Measurements from ENCODE around the gene GPR176.

Gene GPR176

DNA sequence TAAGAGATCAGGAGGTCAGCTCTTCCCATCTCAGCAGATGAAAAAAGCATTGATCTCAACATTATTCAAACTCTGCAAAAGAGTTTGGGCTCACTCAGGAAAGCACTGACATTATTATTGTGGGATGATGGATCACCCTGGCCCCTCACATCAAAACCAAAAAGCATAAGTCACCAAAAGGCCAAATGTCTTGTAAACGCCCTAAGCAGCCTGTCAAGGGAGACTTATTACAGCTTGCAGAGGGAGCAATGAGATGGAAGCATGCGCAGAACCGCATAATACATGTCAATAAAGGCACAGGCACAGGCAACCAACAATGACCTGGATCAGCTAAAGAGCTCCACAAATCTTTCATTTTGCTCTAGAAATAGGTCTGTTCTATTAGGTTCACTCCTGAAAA, 142.0 kb downstream of the GPR176 start:
- no peak for DNase-seq

DNA sequence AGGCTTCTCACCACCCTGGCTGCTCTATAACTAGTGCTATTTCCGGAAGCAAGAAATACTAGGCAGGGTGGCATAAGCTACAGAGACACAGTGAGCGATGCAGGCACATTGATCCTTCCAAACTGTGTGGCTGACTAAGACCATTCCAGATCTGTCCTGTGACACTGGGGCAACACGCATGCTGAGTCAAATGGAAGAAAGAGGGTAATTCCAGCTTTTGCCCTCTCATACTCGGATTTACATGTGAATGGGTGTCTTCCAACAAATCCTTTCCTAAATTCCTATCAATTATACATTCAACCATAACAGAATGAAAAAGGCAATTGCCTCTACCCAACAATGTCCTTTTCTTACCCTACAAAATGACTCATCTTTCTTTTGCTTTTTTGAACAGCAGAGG, 142.6 kb downstream of the GPR176 start:
- no peak for DNase-seq

DNA sequence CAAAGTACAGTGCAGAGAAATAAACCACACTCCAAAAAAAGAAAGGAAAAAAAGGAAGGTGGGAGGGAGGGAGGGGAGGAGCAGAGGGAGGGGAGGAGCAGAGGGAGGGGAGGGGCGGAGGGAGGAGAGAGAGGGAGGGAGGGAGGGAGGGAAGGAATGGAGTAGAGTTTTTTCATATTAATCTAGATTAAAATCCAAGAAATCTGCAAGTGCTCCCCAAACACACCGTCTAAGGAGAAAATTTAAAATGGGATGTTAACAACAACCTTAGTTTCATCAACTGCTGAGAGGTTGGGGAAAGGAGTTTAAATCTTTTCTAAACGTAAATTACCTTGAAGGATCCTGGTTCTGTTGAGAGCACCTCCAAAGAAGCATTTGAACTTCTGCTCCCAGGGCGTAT, 144.0 kb downstream of the GPR176 start:
- DNase-seq = no peak

DNA sequence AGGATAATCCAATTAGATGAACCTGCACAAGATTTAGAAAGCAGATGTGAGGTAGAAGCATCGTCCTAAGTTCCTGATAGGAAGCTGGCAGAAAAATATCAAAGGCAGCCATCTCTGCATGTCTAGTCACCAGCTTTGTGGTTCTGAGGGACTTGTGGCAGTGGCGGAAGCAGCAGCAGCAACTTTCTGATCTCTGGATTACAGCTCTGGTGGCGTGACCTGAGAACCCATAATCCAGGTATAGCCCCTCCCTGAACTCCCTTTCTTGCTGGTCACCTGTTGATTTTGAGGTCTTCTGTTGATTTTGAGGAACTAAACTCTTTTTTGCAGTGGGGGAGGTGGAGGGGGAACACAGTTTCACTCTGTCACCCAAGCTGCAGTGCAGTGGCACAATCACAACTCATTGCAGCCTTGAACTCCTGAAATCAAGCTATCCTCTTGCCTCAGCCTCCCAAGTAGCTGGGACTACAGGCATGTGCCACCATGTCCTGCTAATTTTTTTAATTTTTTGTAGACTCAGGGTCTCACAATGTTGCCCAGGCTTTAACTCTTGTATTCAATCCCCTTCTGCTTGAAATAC, 145.3 kb downstream of the GPR176 start:
- DNase-seq = peak; percentile 17

DNA sequence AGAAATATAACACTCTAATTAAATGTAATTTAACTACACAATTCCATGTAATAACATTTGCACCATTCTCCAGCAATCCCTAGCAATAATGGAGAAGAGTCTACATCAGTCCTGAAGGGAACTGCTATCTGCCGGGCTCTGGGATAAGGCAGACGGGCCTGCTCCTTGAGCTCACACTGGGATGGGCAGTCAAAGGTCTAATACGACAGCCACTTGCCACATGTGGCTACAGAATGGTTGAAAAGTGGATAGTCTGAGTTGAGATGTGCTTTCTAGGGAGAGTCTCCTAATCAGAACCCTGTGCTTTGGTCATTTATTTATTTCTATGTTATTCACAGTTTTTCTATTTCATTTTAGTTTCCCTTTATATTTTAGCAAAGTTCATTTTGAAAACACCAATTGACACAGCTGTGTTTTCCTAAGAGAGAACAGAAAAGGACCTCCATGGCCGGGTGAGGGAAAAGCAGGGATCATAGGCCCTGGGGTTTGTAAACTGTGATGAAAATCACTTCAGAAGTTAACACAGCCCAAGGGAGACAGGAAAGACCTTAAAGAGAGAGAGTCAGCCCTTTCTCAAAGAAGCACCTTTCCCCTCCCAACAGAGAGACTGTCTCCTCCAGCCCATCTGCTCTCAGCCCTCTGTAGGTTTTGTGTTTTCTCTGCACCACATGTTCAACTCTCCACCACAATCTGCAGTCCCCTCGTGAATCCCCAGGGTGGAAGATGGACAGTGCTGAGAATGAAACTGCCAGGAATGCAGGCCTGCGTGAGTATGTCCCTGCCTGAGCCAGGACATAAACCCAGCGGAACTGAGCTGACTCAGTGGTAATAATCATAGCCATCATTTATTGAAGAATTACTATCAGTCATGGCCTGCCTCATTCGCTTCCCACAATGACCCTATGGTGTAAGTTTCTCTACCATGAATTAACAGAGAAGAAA, 149.0 kb downstream of the GPR176 start:
- DNase-seq = no peak

DNA sequence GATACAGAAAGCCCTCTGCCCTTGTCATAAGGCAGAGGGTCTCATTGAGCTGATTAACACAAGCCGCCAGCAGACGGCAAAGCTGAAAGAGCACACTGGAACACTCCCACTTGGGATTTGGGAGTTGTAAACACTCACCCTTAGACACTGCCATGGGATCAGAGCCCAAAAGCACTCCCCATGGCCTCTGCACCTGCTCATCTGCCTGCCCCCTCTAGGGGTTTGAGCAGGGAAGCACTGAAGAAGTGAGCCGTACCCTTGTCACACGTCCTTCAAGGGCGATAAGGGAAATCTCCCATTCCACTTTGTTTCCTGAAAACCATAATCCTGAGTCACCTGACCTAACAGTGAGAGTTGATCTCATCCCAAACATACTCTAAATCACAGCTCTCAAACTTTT, 152.1 kb downstream of the GPR176 start:
- DNase-seq = no peak

DNA sequence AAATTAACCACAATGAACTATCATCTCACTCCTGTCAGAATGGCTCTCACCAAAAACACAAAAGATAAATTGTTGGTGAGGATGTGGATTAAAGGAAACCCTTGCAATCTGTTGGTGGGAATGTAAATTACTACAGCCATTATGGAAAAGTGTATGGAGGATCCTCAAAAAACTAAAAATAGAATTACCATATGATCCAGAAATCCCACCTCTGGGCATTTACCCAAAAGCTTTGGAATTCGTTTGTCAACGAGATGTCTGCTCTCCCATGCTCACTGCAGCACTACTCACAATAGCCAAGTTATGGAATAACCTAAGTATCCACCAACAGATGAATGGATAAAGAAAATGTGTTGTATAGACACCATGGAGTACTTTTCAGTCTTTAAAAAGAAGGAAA, 159.1 kb downstream of the GPR176 start:
- DNase-seq = no peak

DNA sequence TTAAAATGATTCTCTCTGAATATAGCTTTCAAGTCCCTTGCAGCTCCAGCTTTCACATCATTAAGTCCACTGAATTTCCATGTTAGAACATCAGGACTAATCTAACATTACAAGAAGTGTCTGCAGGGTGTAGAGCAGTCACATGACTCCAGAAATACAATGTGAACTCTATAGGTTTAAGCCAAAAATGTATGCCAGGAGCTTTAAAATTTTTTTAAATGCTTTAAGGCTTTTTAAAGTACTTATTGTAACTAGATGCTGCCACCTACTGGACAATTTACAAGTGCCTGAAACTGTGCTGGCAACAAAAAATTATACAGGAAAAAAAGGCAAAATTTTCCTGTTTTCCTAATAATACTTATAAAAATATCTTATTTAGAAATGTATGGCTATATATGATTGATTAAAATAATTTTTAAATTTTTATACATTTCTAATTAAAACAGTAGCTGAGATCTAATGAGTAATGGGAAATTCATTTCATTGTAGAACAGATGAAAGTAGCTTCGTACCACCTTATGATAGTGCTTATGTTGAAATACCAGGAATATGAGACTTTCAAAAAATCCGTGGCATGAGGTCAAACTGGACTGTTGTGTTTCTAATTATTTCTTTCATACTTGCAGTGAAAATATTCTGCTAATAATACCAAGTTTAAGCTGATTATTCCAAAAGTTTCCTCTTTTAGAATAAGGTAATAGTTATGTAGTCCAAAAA, 163.1 kb downstream of the GPR176 start:
- DNase-seq = no peak

DNA sequence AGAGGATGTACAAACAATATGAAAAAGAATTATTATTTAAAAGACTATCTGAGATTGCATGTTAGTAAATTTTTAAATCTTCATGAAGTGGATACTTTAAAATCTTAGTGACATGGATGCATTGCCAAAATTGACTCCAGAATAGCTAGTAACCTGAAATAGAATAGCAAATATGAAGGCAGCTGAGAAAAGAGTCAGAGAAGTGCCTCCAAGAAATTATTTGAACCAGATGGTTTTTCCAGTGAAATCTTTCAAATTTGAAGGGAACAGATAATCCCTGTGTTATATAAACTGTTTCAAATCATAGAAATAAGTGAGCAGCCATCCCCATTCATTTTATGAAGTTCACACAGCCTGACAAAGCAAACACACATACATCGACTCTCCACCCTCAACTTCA, 167.1 kb downstream of the GPR176 start:
- no peak for DNase-seq

DNA sequence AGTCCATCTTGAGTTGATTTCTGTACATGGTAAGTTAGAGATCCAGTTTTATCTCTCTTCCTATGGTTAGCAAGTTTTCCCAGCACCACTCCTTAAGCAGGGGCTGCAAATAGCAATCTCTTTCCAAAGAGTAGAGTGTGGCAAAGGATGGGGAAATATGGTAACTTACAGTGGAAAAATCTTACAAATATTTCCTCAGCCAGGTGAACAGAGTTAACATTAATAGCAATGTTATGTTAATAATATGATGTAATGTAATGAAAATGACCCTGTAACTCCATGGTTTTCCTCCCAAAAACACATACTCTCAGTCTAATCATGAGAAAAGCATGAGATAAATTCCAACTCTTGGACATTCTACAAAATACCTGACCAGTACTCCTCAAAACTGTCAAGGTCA, 167.8 kb downstream of the GPR176 start:
- DNase-seq = no peak

Measured in stimulated activated naive CD4-positive, alpha-beta T cell treated with Interleukin-2 at 50 U/mL for 16 hours (primary cell).